HG02885 (cell line): ENCODE measurements around the gene DDX3X.
"Not testable (repeated sequence)": the region's sequence is repeated elsewhere in the genome, so short reads cannot be mapped to it uniquely, and the experiment has no call there.

Experiments
- ATAC-seq: cut with Tn5 transposase; IDR thresholded peaks from one replicate; pipeline ENCODE4 v1.9.1; 2021; ENCODE audit warnings: mild to moderate bottlenecking; ENCODE audit not compliant: unreplicated experiment, poor library complexity

The DDX3X gene

DNA sequence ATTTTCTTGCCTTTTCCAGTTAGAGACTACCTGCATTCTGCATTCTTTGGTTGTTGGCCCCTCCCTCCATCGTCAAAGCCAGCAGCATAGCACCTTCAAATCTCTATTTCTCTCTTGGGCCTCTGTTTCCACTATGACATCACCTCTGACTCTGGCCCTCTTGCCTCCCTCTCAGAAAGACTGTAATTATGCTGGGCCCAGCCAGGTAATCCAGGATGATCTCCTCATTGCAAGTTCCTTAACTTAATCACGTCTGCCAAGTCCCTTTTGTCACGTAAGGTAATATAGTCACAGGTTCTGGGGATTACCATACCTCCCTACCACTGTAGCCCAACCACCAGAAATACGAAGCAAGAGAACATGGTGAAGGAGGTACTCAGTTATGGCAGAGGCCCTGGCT, 73.9 kb downstream of the DDX3X start:
- no peak for ATAC-seq

DNA sequence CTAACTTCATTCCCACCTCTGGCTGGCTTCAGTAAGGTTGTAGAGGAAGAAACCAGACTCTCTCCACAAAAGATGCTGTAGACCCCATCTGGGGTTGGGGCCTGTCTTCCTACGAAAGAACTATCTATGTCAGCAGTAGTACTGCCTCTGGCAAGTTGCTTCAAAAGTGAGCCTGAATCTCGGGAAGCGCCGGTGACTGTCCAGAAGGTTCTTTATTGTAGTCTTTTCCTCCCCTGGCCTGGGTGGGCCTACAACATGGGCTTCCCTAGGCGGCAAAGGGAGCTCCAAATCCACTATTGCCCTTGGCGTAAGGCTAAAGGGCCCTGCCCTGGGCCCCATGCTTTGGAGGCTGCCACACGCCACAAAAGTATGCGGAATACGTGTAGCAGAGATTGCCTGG, 74.6 kb downstream of the DDX3X start:
- ATAC-seq = no peak

DNA sequence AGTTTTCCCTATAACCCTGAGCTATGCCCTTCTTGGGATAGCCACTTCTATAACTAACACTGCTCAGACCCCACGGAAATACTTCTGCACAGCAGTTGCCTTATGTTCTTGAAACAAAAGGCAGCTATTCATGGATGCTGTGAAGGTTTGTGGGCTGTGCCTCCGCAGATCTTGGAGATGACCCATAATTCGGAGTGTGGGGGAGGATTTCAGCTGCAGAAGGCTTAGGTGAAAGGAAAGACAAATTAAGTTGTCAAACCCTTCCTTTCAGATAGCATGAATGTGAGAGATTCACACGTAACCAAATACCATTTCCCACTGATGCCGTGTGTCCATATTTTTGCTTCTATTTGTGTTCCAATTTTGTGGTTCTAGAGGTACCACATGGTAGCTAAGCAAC, 75.0 kb downstream of the DDX3X start:
- no peak for ATAC-seq

DNA sequence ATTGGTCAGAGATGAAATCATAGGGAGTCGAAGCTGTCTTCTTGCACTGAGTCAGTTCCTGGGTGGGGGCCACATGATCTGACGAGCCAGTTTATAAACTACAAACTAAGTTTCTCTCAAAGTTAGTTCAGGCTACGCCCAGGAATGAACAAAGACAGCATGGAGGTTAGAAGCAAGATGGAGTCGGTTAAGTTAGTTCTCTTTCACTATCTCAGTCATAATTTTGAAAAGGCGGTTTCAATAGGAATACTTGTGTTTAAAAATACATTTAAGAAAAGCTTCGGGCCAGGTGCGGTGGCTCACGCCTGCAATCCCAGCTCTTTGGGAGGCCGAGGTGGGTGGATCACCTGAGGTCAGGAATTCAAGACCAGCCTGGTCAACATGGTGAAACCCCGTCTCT, 77.3 kb downstream of the DDX3X start:
- ATAC-seq = not testable (repeated sequence)

DNA sequence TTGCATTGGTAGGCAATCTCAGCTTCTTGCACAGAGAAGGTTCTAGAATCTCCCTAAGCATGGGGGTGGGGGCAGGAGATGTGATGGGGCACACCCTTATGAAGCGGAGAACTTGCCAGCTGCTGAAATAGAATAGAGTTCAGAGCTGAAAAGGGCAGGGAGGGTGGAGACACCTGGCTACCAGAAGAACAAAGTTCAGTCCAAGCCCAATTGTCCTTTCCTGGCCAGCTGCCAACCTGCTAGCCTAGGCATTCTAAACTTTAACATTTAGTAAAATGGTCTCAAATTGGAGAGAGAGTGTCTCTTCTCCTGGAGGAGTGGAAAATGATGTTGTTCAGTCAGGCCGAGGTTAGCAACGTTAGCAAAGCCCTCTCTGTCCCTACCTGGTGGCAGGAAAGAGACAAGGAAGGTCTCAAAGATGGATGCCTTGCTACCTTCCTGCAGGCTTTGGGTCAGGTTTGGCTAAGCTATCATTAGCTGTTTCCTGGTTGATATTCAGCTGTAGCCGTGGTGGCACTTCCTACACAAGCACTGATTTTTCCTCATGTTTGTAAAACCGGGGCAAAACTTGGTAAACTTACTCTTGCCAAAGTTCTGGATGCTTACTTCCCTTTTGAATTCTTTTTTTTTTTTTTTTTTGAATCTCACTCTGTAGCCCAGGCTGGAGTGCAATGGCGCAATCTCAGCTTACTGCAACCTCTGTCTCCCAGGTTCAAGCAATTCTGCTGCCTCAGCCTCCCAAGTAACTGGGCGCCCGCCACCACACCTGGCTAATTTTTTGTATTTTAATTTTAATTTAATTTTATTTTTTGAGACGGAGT, 78.5 kb downstream of the DDX3X start:
- ATAC-seq = no peak
